K562 (cell line): ENCODE results near the gene SH3BP5L. TPM values are rescaled to one million over a fixed set of nuclear protein-coding genes. Genes with fewer than 3 reads are reported as not detected.

ENCODE experiments used
- ARID4B ChIP-seq: sonication (generic); formaldehyde crosslinking; IDR thresholded peaks from 2 replicates; pipeline ENCODE4 v1.8.0; 2022; ENCODE audit warnings: mild to moderate bottlenecking, missing genetic modification reagents
- CSDE1 ChIP-seq, 2 experiments: fragments of 450-650 bp; IDR thresholded peaks; 2 replicates each; pipeline ENCODE4 v1.6.1; 2016; ENCODE audit warnings: mild to moderate bottlenecking in 1 of 2
- E2F6 ChIP-seq, 2 experiments: IDR thresholded peaks; 2 replicates each; pipeline ENCODE4 v1.6.1; 2011; ENCODE audit warnings: borderline replicate concordance in 1 of 2, control low read depth in 1 of 2, low read depth in 1 of 2, low read length in 1 of 2, mild to moderate bottlenecking in 1 of 2, mixed read lengths in 1 of 2, moderate library complexity in 1 of 2; ENCODE audit not compliant: insufficient read depth in 1 of 2, insufficient read length in 1 of 2, poor library complexity in 1 of 2, severe bottlenecking in 1 of 2; ENCODE audit errors: extremely low read depth in 1 of 2
- NFE2 ChIP-seq: IDR thresholded peaks from 2 replicates; pipeline ENCODE4 v1.6.1; 2014; ENCODE audit warnings: antibody characterized with exemption, low read depth
- PHF21A ChIP-seq: fragments of 450-650 bp; IDR thresholded peaks from 2 replicates; pipeline ENCODE4 v1.6.1; 2017; ENCODE audit warnings: low read depth, borderline replicate concordance
- POLR2AphosphoS5 ChIP-seq: IDR thresholded peaks from 2 replicates; pipeline ENCODE4 v1.6.1; 2011; ENCODE audit warnings: mild to moderate bottlenecking, low read depth, low read length, moderate library complexity; ENCODE audit not compliant: control insufficient read depth, insufficient read depth
- PREB ChIP-seq: sonication (generic); formaldehyde crosslinking; IDR thresholded peaks from 2 replicates; pipeline ENCODE4 v1.8.1; 2023; ENCODE audit warnings: mild to moderate bottlenecking, missing genetic modification reagents
- ZBTB26 ChIP-seq: fragments of 450-650 bp; formaldehyde crosslinking; IDR thresholded peaks from 2 replicates; pipeline ENCODE4 v1.4.0; 2022; ENCODE audit warnings: missing genetic modification characterization
- ZBTB49 ChIP-seq: sonication (generic); formaldehyde crosslinking; IDR thresholded peaks from 2 replicates; pipeline ENCODE4 v1.8.0; 2022; ENCODE audit warnings: missing genetic modification reagents, mild to moderate bottlenecking, borderline replicate concordance
- ZNF431 ChIP-seq: sonication (generic); formaldehyde crosslinking; IDR thresholded peaks from 2 replicates; pipeline ENCODE4 v1.8.0; 2022; ENCODE audit warnings: mild to moderate bottlenecking, missing genetic modification reagents
- ZNF655 ChIP-seq: fragments of 250-450 bp; sonication (Bioruptor Pico); IDR thresholded peaks from 2 replicates; pipeline ENCODE4 v1.5.0; 2021
- polyA plus RNA-seq, 8 experiments: library from polyadenylated mRNA; depleted of rRNA in 4 of 8; stranded (reverse) in 5 of 8; unstranded in 3 of 8; fragments of >200 nt; fragmentation: Nextera tagmentation in 2 of 8; fragmentation: Illumina TruSeq in 1 of 8; extraction: Ambion mirVana in 2 of 8; extraction: Trizol in 1 of 8; gene quantifications; 2 replicates each; pipeline versions ENCODE4 v1.2.1 to v1.2.3, GENCODE V29; 2011 to 2014; ENCODE audit warnings: inconsistent platforms in 1 of 8, missing spikeins in 1 of 8
- total RNA-seq, 7 experiments: library from RNA; depleted of rRNA in 6 of 7; stranded (reverse); fragments of >200 nt in 6 of 7; fragmentation: Illumina TruSeq in 2 of 7; extraction: Trizol in 2 of 7; gene quantifications; 2 replicates each; pipeline versions ENCODE4 v1.2.1 to v1.2.3, GENCODE V29; 2011 to 2021; ENCODE audit warnings: low replicate concordance in 1 of 7

Gene SH3BP5L
- total and polyA plus RNA-seq, 9 of the 15 experiments (the other 6 are each of a cell fraction or from before 2014, with no cell fraction given) = 1.9 to 26.5 (median 15.8) TPM

- 0 out of 2 replicates have a peak, but pooled peaks have one; percentile 63 for TF ChIP-seq ZBTB26 (CRISPR knock-in tag)
- TF ChIP-seq ZBTB49 (CRISPR knock-in tag) = peak; percentile 56; the same call in 1 of the 2 replicates
- TF ChIP-seq POLR2AphosphoS5 = peak; percentile 75; the same call in 1 of the 2 replicates
- TF ChIP-seq CSDE1 (IDR thresholded peaks at IDR 0.05) = no peak; a peak in 1 of 4 replicates
- peak; percentile 0; the same call in 1 of the 2 replicates for TF ChIP-seq NFE2
- TF ChIP-seq E2F6 (IDR thresholded peaks at IDR 0.05; ENCODE audit: borderline replicate concordance in 1 of 2, extremely low read depth in 1 of 2, insufficient read depth in 1 of 2, insufficient read length in 1 of 2, low read depth in 1 of 2, low read length in 1 of 2, poor library complexity in 1 of 2, severe bottlenecking in 1 of 2) = peak in 1 of 2 experiments; percentile 60
- peak; percentile 66; the same call in 1 of the 2 replicates for TF ChIP-seq PHF21A
- TF ChIP-seq ZNF655 (CRISPR knock-in tag) = no peak
- TF ChIP-seq ZNF431 (CRISPR knock-in tag) = peak; percentile 75; the same call in 1 of the 2 replicates
- TF ChIP-seq ARID4B = peak; percentile 94
- TF ChIP-seq PREB (CRISPR knock-in tag) = no peak; the same call in 1 of the 2 replicates
Observed at GRCh38 chr1:248838357-248839167, 12.8 kb upstream of the SH3BP5L start (continued).
